Left lung (tissue), 10 donors: Measurements from ENCODE around the gene CFAP221. TPM values are rescaled to one million over a fixed set of nuclear protein-coding genes. Genes with fewer than 3 reads are reported as not detected.

Source experiments
- ATAC-seq: fragments of 200-7000 bp; cut with Tn5 transposase; one replicate; pipeline ENCODE4 v1.9.1; 2020; ENCODE audit warnings: moderate library complexity
- DNase-seq, 4 donors: peaks; one replicate each; pipeline ENCODE4 v3.0.0-alpha.2; 2013 to 2020
- H3K27ac ChIP-seq, 2 donors: fragments of 200-600 bp; sonication (generic) in 1 of 2; one replicate each; pipeline versions ENCODE4 v1.5.0 to v1.8.0; 2020 to 2021
- H3K27me3 ChIP-seq, 2 donors: fragments of 200-600 bp; sonication (generic) in 1 of 2; one replicate each; pipeline versions ENCODE4 v1.5.0 to v1.8.0; 2020 to 2021
- H3K36me3 ChIP-seq, 2 donors: fragments of 200-600 bp; sonication (generic) in 1 of 2; one replicate each; pipeline versions ENCODE4 v1.5.0 to v1.8.0; 2020 to 2021
- H3K4me1 ChIP-seq, 2 donors: fragments of 200-600 bp; one replicate each; pipeline ENCODE4 v1.8.0; 2021
- H3K4me3 ChIP-seq, 2 donors: fragments of 200-600 bp; sonication (generic) in 1 of 2; one replicate each; pipeline versions ENCODE4 v1.5.0 to v1.8.0; 2020 to 2021; ENCODE audit warnings: mild to moderate bottlenecking in 1 of 2
- H3K9me3 ChIP-seq, 2 donors: fragments of 200-600 bp; sonication (generic) in 1 of 2; one replicate each; pipeline versions ENCODE4 v1.5.0 to v1.8.0; 2020 to 2021
- intact Hi-C, 2 donors: fragments of 100-400 bp; cut with DNase I; formaldehyde crosslinking; loops; one replicate each; pipeline versions ENCODE4 v1.11.2 to v1.14.2; 2022
- polyA plus RNA-seq, 6 donors: library from polyadenylated mRNA; unstranded; fragments of 120-200 nt; gene quantifications; one replicate each; pipeline ENCODE4 v1.2.1, GENCODE V29; 2013; ENCODE audit not compliant: insufficient read length in 6 of 6
- total RNA-seq, 2 donors: library from RNA; stranded (reverse); fragmentation: NEBNext Ultra II Directional; extraction: Animal tissue kit (Norgen Biotek cat#: 25700); gene quantifications; one replicate each; pipeline ENCODE4 v1.2.1, GENCODE V29; 2021
- TF ChIP-seq, protein P1 (sequence below), 2 donors: fragments of 200-600 bp; sonication (generic) in 1 of 2; IDR thresholded peaks; one replicate each; pipeline versions ENCODE4 v1.5.0 to v1.8.0; 2021; ENCODE audit warnings: antibody characterized with exemption in 2 of 2
- donor health status: DM: no; HTN: yes; CAD: no.
- donor health status: DM: no; HTN: no; CAD: no.

CFAP221 gene
- total and polyA plus RNA-seq, 8 donors = 10.6 to 20.8 (median 16.7) TPM

DNA sequence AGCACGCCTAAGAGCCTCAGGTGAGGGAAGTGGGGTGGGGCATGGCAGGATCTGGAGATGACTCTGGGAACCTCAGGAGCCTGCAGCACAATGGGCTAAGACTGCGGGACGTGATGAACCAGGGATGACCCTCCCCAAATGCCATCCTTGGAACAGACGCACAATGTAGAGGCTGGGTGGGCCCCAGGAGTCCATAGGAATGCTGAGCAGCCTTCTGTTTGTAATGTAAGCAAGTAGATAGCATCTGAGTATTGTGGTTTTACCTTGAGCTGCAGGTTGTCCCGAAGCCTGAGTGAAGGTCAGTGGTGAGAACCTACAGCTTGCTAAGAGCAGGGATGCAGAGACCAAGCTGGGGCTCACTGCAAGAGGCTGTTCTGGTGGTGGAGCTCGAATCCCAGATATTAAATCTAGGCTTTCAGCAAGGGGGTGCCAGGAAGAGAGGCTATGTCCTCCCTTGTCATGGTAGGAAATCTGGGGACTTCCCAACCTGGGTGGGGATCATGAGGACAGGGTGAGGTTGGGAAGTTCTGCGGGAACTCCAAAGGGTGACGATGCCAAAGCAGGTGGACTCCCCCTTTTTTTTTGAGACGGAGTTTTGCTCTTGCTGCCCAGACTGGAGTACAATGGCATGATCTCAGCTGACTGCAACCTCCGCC, 25.7 kb upstream of the CFAP221 start:
- no peak overlapping the region for H3K27ac ChIP-seq
- no peak for ATAC-seq
- intact Hi-C loops = no loop called here
- no peaks in the 10 kb centered on the region for H3K9me3 ChIP-seq
- DNase-seq = no peak
- TF ChIP-seq, protein P1, sequence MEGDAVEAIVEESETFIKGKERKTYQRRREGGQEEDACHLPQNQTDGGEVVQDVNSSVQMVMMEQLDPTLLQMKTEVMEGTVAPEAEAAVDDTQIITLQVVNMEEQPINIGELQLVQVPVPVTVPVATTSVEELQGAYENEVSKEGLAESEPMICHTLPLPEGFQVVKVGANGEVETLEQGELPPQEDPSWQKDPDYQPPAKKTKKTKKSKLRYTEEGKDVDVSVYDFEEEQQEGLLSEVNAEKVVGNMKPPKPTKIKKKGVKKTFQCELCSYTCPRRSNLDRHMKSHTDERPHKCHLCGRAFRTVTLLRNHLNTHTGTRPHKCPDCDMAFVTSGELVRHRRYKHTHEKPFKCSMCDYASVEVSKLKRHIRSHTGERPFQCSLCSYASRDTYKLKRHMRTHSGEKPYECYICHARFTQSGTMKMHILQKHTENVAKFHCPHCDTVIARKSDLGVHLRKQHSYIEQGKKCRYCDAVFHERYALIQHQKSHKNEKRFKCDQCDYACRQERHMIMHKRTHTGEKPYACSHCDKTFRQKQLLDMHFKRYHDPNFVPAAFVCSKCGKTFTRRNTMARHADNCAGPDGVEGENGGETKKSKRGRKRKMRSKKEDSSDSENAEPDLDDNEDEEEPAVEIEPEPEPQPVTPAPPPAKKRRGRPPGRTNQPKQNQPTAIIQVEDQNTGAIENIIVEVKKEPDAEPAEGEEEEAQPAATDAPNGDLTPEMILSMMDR (IDR thresholded peaks at IDR 0.05) = no peak
- H3K4me1 ChIP-seq = peaks cover 0 to 6% of the 10 kb centered on the region in 2 donors
- H3K36me3 ChIP-seq = no peaks in the 10 kb centered on the region
- H3K4me3 ChIP-seq = no peak overlapping the region
- peaks cover 11 to 23% of the 10 kb centered on the region in 2 donors for H3K27me3 ChIP-seq

DNA sequence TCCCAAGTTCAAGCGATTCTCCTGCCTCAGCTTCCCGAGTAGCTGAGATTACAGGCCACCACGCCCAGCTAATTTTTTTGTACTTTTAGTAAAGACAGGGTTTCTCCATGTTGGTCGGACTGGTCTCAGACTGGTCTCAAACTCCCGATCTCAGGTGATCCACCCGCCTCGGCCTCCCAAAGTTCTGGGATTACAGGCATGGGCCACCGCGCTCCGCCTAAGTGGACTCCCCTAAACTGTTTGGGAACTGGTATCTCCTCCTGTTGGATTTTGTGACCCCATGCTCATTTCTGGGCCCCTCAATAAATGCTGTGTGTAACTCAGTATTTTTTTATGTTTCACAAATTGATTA, 25.2 kb upstream of the CFAP221 start:
- H3K4me1 ChIP-seq = peaks cover 0 to 6% of the 10 kb centered on the region in 2 donors
- TF ChIP-seq, protein P1 (IDR thresholded peaks at IDR 0.05) = no peak
- ATAC-seq (no peak), DNase-seq (no peak)
- H3K9me3 ChIP-seq = no peaks in the 10 kb centered on the region
- intact Hi-C loops = no loop called here
- H3K27ac ChIP-seq = no peak overlapping the region
- peaks cover 16 to 28% of the 10 kb centered on the region in 2 donors for H3K27me3 ChIP-seq
- no peaks in the 10 kb centered on the region for H3K36me3 ChIP-seq
- H3K4me3 ChIP-seq = no peak overlapping the region

DNA sequence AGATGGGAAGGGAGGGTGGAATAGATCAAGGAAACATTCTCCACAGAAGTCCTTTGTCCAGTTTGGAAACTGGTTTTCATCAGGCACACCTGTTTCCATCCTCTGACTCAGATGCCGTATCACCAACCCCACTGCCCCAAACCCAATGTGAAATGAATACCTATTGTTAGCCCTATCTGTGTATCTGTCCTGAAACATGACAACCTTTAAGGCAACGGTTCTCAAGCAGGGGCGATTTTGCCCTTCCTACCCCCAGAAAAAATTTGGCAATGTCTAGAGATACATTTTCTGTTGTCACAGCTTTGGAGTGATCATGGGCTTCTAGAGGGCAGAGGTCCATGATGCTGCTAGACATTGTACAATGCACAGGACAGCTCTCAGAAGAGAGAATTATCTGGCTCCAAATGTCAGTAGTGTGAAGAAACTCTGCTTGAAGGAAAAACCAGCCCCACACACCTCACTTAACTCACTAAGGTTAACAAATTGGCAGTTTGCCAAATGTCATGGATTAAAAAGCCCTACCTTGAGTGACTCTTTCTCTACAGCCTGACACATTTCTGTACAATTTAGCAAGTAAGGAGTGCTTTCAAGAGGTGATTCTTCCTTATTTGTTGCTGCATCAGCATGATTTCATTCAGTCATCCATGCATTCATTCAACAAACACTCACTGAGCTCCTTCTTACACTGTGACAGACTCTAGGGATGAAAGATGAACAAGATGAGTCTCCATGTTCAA, 23.4 kb upstream of the CFAP221 start:
- H3K4me3 ChIP-seq = no peak overlapping the region
- no peak overlapping the region for H3K27ac ChIP-seq
- TF ChIP-seq, protein P1 (IDR thresholded peaks at IDR 0.05) = no peak
- peaks cover 0 to 6% of the 10 kb centered on the region in 2 donors for H3K4me1 ChIP-seq
- H3K27me3 ChIP-seq = peaks cover 27 to 47% of the 10 kb centered on the region in 2 donors
- intact Hi-C loops = no loop called here
- H3K9me3 ChIP-seq = no peaks in the 10 kb centered on the region
- no peak for ATAC-seq
- no peak for DNase-seq
- no peaks in the 10 kb centered on the region for H3K36me3 ChIP-seq

DNA sequence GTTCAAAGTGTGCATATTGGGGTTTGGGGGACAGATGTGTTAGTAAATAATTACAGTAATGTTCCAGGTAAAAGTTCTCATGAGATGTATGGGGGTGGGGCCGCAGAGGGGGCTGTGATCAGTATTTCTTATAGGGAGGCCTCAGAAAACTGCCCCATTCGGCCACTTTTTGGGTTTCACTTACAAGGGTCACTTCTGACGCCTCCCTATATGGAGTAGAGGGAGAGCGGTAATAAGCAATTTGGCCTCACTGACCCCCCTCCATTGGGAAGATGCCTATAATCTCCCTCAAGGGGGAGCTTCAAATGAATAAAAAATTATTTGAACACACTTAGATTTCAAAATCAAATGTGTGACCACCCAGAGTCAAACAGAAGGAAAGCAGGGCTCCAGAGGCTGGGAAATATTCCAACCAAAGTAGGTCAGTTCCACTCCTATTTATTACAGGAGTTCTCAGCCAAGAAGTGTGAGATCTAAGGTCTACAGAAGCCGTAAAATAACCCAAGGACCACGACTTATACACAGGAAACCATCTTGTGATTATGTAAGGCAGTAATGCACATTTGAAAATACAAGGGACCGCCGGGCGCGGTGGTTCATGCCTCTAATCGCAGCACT, 22.7 kb upstream of the CFAP221 start:
- H3K4me1 ChIP-seq = peaks cover 0 to 6% of the 10 kb centered on the region in 2 donors
- intact Hi-C loops = no loop called here
- H3K36me3 ChIP-seq = no peaks in the 10 kb centered on the region
- DNase-seq (no peak), ATAC-seq (no peak)
- no peak overlapping the region for H3K27ac ChIP-seq
- no peaks in the 10 kb centered on the region for H3K9me3 ChIP-seq
- H3K4me3 ChIP-seq = no peak overlapping the region
- TF ChIP-seq, protein P1 (IDR thresholded peaks at IDR 0.05) = no peak
- H3K27me3 ChIP-seq = peaks cover 27 to 49% of the 10 kb centered on the region in 2 donors

DNA sequence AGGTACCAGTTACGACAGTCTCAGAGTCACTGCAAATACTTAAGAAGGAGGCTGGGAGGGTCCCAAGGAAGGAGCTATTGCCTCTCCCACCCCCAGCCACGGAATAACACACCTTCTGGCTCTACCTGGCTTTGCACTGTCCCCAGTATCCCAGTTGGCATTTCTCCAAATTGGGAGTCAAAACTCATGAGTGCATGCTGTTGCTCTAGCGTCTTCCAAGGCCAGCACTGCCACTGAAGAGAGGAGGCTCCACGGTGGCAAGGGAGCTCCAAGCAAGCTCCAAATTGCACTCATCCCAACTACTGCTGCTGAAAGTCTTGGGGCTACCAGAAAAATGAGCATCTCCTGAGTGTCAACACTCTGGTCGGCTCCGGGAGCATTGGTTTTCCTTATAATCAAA, 21.6 kb upstream of the CFAP221 start:
- Histone ChIP-seq H3K4me1 (peaks cover 0 to 6% of the 10 kb centered on the region in 2 donors), H3K9me3 (no peaks in the 10 kb centered on the region), H3K4me3 (peak overlapping the region in 1 of 2 donors; percentile 35), H3K27me3 (peaks cover 27 to 49% of the 10 kb centered on the region in 2 donors), H3K36me3 (no peaks in the 10 kb centered on the region), H3K27ac (no peak overlapping the region)
- no peak for DNase-seq
- TF ChIP-seq, protein P1 (IDR thresholded peaks at IDR 0.05) = no peak
- no peak for ATAC-seq
- intact Hi-C loops = no loop called here
